A673 (cell line): Measurements from ENCODE around the gene LHPP. TPM values are rescaled to one million over a fixed set of nuclear protein-coding genes. Genes with fewer than 3 reads are reported as not detected.

Experiments used
- BruUV-seq: library from RNA; stranded (reverse); fragments of 400-500 nt; replicated peaks from 2 replicates; lab custom pipeline; 2021; lab: Mats Ljungman, UMichigan
- CTCF ChIA-PET: fragments of 300-600 bp; sonication (Branson Sonifier 250); formaldehyde crosslinking; loops from one replicate; lab custom pipeline; 2022; ENCODE audit warnings: antibody characterized with exemption; lab: Charles Lee
- POLR2A ChIA-PET: fragments of 300-600 bp; sonication (Branson Sonifier 250); formaldehyde crosslinking; loops from one replicate; lab custom pipeline; 2022; ENCODE audit warnings: antibody characterized with exemption; ENCODE audit not compliant: low non-redundant PET; lab: Charles Lee
- DNase-seq: peaks from one replicate; pipeline ENCODE4 v3.0.0-alpha.2; 2015; ENCODE audit warnings: low spot score
- H3K27ac ChIP-seq: fragments of 200-600 bp; sonication (generic); 2 replicates; pipeline ENCODE4 v1.5.1; 2016; ENCODE audit warnings: mixed run types, low read depth, mild to moderate bottlenecking, mixed read lengths, antibody characterized with exemption, low read length; ENCODE audit not compliant: poor library complexity, severe bottlenecking
- H3K27me3 ChIP-seq: fragments of 200-600 bp; sonication (generic); replicated peaks from 2 replicates; pipeline ENCODE4 v1.6.1; 2017; ENCODE audit warnings: mixed run types, low read depth, mild to moderate bottlenecking, mixed read lengths, antibody characterized with exemption, low read length; ENCODE audit not compliant: insufficient read depth, poor library complexity
- H3K36me3 ChIP-seq: fragments of 200-600 bp; sonication (generic); 2 replicates; pipeline ENCODE4 v1.6.1; 2016; ENCODE audit warnings: mixed run types, mild to moderate bottlenecking, mixed read lengths, antibody characterized with exemption, low read length; ENCODE audit not compliant: insufficient read depth, poor library complexity, severe bottlenecking
- H3K4me1 ChIP-seq: fragments of 200-600 bp; sonication (generic); 2 replicates; pipeline ENCODE4 v1.6.1; 2017; ENCODE audit warnings: mixed run types, mild to moderate bottlenecking, mixed read lengths, antibody characterized with exemption, low read length; ENCODE audit not compliant: insufficient read depth, poor library complexity, severe bottlenecking
- H3K4me3 ChIP-seq: fragments of 200-600 bp; sonication (generic); 2 replicates; pipeline ENCODE4 v1.5.1; 2016; ENCODE audit warnings: low read depth, mixed run types, mild to moderate bottlenecking, mixed read lengths, low read length; ENCODE audit not compliant: poor library complexity, severe bottlenecking
- H3K9me3 ChIP-seq: fragments of 200-600 bp; sonication (generic); 2 replicates; pipeline ENCODE4 v1.6.1; 2016; ENCODE audit warnings: mixed run types, low read depth, mild to moderate bottlenecking, mixed read lengths, antibody characterized with exemption, low read length; ENCODE audit not compliant: poor library complexity, severe bottlenecking
- EZH2 ChIP-seq: fragments of 200-600 bp; sonication (generic); IDR thresholded peaks from 2 replicates; pipeline ENCODE4 v1.6.1; 2017; ENCODE audit warnings: borderline replicate concordance, low read depth, mild to moderate bottlenecking, mixed read lengths, antibody characterized with exemption, low read length; ENCODE audit not compliant: poor library complexity, severe bottlenecking
- intact Hi-C: fragments of 100-400 bp; cut with micrococcal nuclease; formaldehyde crosslinking; loops from one replicate; pipeline ENCODE4 v1.10.0; 2022; ENCODE audit not compliant: unreplicated experiment
- total RNA-seq: library from RNA; stranded (reverse); gene quantifications from 2 replicates; pipeline ENCODE4 v1.2.3, GENCODE V29; 2021
- TF ChIP-seq, protein P1 (sequence below): fragments of 300-800, 200-600 bp; sonication (generic); conservative IDR thresholded peaks from 2 replicates; pipeline ENCODE4 v1.5.1; 2017; ENCODE audit warnings: low read depth, mild to moderate bottlenecking, antibody characterized with exemption, low read length, moderate library complexity, mixed read lengths

Gene LHPP
- total RNA-seq, 1 experiment from 2014 or later = 2.3 TPM

DNA sequence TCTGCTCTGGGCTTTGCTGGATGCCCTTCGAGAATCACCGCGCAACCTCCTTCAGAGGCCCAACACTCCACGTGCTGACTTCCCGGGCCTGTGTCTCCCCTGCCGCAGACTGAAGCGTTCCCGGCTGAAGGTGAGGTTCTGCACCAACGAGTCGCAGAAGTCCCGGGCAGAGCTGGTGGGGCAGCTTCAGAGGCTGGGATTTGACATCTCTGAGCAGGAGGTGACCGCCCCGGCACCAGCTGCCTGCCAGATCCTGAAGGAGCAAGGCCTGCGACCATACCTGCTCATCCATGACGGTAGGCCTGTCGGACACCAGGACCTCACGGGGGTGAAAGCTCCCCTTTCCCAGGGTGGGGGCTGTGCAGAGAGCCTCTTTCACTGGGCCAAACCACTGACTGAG lies 22.4 kb downstream of the LHPP start:
- CTCF ChIA-PET = no interaction called here
- peaks cover 7% of the 10 kb centered on the region for H3K4me1 ChIP-seq
- H3K9me3 ChIP-seq = no peaks in the 10 kb centered on the region
- no TSS peak for BruUV-seq
- H3K27ac ChIP-seq = no peak overlapping the region
- H3K27me3 ChIP-seq = no peaks in the 10 kb centered on the region
- no peak overlapping the region for H3K4me3 ChIP-seq
- no peak for TF ChIP-seq EZH2
- TF ChIP-seq, protein P1, sequence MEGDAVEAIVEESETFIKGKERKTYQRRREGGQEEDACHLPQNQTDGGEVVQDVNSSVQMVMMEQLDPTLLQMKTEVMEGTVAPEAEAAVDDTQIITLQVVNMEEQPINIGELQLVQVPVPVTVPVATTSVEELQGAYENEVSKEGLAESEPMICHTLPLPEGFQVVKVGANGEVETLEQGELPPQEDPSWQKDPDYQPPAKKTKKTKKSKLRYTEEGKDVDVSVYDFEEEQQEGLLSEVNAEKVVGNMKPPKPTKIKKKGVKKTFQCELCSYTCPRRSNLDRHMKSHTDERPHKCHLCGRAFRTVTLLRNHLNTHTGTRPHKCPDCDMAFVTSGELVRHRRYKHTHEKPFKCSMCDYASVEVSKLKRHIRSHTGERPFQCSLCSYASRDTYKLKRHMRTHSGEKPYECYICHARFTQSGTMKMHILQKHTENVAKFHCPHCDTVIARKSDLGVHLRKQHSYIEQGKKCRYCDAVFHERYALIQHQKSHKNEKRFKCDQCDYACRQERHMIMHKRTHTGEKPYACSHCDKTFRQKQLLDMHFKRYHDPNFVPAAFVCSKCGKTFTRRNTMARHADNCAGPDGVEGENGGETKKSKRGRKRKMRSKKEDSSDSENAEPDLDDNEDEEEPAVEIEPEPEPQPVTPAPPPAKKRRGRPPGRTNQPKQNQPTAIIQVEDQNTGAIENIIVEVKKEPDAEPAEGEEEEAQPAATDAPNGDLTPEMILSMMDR = no peak
- H3K36me3 ChIP-seq = no peaks in the 10 kb centered on the region
- DNase-seq = no peak
- intact Hi-C loops = no loop called here
- POLR2A ChIA-PET = no interaction called here

DNA sequence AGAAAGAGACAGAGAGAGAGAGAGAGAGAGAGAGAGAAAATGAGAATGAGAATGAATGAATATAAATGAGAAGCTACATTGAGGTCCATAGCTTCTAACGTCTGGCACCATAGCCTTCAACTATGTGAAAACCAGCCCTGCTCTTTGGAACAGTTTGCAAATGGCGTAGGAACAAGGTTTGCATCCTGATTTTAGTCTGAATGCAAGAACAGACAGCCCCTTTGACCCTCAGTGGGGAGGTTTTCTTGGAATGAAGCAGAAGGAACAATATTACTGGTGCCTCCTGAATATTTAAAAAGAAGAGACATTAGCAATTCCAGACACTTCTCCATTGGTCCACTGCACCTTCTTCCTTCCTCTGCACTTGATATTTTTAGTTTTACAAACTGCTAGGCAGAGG lies 23.0 kb downstream of the LHPP start:
- CTCF ChIA-PET = no interaction called here
- intact Hi-C loops = no loop called here
- POLR2A ChIA-PET = no interaction called here
- Histone ChIP-seq H3K4me3 (no peak overlapping the region), H3K27ac (no peak overlapping the region), H3K9me3 (no peaks in the 10 kb centered on the region), H3K36me3 (no peaks in the 10 kb centered on the region), H3K4me1 (peaks cover 7% of the 10 kb centered on the region), H3K27me3 (no peaks in the 10 kb centered on the region)
- no peak for DNase-seq
- TF ChIP-seq, protein P1 = no peak
- TF ChIP-seq EZH2 = no peak
- no TSS peak for BruUV-seq

DNA sequence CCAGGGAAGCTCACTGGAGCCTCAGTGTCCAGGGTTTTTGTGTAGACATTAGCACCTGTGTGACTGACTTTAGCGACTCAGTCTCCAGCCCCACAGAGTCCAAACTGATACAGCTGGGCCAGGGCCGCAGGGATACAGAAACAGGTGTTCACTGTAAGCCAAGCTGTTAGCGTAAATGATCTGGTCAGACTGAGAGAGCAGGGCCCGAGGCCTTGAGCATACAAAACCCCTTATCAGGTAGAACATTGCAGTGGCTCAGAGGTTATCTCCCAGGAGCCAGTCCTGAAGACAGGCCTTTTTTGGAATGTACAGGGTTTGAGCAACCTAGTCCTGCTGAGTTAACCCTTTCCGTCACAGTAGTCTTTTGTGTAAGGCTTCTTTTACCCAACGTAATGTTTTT lies 25.0 kb downstream of the LHPP start:
- ChIA-PET CTCF (no interaction called here), POLR2A (no interaction called here)
- Histone ChIP-seq H3K27ac (no peak overlapping the region), H3K4me3 (no peak overlapping the region), H3K27me3 (no peaks in the 10 kb centered on the region), H3K4me1 (peaks cover 5% of the 10 kb centered on the region), H3K36me3 (no peaks in the 10 kb centered on the region), H3K9me3 (no peaks in the 10 kb centered on the region)
- intact Hi-C loops = no loop called here
- DNase-seq = no peak
- no peak for TF ChIP-seq EZH2
- TF ChIP-seq, protein P1 = no peak
- BruUV-seq = no TSS peak
